GM21529 (cell line): ENCODE results near the gene SLC9C1.

Experiments
- ATAC-seq: cut with Tn5 transposase; IDR thresholded peaks from one replicate; pipeline ENCODE4 v1.9.1; 2021; ENCODE audit not compliant: unreplicated experiment

The SLC9C1 gene

DNA sequence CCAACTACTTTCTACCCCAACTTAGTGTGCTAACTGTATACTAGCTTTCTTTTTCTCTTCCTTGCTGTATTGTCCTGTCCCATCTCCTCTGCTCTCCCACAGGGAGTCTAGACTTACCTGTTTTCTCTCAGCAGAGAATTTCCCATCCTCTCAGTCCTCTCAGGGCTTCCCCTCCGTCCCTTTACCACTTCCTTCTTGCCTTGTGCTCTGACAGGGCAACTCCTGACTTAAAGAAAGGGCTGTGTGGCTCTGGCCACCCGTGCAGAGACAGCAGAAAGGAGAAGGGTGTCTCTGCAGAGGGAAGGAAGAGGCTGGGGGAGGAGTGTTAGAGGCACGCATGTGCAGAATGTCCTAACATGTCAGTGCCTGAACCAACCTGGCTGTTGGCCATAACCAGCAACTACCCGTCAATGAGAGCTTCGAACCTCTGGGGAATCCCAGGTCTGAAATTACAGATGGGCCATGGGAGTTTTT, 161.0 kb downstream of the SLC9C1 start, which contains the start of gene GCSAM:
Gene GCSAM (minus strand): TSS at position 274 of the 474 bp plus-strand sequence. CDS start 128 bp downstream, at position 146.
- ATAC-seq, result peak; percentile 73

GRCh38 chr3:112132554-112132953, 161.5 kb downstream of the SLC9C1 start:
- no peak for ATAC-seq

- ATAC-seq, result no peak
These were observed 161.9 kb downstream of the SLC9C1 start for GRCh38 chr3:112132088-112132487.

GRCh38 chr3:112131111-112131510, 162.9 kb downstream of the SLC9C1 start:
- no peak for ATAC-seq

- no peak for ATAC-seq
These were observed 163.4 kb downstream of the SLC9C1 start for GRCh38 chr3:112130638-112130993.

DNA sequence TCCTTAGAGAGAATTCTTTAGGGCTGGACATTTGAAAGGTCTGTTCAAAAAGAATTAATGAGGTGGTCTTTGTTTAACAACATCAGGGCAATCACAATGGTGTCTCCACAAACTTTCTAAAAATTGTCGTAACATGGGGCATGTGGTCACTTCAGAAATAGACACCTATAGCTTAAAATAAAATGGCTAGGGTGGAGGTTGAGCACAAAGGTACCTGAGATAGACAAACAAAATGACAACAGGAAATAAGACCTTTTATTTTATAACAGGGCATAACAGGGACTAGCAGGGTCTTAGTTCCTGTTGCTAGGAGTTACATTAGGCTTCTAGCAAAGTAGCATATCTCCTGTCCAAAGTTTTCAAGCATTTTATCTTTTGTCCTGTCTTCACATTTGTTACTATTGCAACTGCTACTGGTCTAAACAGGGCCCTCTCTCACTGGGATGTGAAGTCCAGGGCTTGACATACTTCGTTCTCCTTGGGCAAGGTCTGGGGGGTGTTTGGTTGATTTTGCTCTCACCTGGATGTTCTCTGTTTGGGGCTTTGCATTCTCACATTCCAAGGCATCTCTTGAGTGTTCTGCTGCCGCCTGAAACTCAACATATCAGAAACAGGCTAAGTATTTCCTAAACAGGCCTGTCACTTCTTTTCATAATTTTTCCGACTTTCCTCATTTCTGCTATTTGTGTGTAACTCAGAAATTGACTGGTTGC, 163.9 kb downstream of the SLC9C1 start:
- ATAC-seq, result no peak

DNA sequence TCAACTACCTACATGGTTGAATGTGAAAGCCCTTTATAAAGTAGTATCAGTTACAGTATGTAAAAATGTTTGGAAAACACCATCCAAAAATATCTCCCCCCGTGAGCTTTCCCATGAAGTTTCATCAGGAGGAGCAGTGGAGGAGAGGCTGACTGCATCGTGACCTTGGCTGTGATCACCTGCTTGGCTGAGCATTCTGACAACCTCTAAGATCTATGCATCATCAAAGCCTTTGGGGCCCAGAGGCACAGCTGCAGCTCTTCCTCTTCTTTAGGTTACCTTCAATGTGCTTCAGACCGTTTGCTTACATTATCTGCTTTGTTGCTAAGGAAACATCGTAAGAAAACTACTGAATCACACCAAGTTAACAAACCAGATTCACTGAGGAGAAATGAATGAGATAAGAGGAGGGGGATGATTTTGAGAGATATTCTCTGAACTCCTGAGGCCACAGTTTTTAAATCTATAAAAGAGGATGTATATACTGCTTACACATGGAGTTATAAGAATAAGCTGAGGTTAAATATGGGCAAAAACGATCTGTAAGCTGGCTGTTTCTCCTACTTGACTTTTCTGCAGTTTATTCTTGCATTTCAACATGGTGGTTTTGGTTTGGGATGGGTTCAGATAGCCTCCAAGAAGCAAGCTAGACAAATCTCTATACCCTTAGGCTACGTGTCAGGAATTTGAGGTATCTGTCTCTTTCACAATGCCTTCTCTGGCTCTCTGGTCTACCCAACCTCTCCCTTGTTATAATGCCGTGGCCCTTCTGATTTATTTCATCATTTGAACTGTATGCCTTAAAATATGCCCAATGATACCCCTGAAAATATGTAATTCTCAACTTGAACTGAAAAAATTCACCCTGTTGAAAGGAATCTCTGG, 164.9 kb downstream of the SLC9C1 start:
- peak; percentile 45 for ATAC-seq

DNA sequence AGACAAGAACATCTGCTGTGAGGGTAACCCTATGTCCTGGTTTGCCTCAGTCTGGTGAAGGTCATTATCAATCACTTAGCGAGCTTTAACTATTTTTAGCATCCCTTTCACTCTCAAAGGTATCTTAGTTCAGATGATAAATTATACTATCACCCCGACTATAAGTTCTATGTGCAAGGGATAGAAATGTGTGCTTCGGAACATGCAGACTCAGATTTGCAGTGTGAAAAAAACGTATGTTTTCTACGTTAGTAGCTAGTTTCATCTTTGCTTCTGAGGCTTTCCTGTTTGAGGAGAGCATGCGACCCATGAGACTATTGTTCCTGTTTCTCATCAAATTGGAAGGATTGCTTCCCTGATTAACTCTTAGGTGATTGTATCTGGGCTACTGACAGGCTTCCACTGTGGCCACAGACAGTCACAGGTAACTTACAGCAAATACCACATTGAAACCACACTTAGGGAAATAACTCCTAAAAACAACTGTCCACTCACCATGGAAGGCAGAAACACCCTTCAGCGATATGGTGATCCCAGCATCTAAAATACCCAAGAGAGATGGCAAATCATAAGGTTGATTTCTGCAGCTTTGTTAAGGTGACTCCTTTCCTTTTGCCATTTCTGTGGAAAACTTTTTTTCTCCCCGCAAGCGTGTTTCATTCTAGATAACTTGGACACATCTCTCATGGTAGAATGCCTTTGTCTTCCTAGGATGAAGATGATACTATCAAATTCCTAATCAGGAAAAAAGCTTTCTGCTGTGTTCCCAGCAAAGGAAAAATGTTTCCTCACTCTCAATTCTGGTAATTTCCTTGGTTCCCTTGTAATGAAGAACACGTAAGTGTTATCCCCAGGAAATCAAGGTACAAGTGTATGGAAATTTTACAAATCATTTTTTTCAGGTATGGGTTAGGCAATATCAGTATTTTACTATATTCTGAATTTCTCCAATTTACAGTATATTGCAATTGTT, 166.2 kb downstream of the SLC9C1 start:
- ATAC-seq, result no peak

DNA sequence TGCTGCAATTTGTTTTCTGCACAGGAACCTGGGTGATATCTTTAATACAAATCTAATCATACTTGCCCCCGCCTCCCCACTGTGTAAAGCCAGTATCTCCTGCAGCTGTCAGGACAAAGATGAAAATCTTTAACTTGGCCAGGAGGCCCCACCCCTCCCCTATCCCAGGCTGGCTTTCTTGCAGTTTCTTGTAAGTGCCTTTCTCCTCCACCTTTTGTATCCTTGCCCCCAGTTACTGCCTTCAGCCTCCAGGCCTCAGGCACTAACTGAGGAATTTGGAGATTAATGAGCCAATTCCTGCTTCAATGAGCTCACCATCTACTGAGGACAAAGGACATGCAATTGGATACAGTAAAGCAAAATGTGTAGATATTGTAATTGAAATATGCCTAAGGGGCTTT, 167.5 kb downstream of the SLC9C1 start:
- no peak for ATAC-seq

DNA sequence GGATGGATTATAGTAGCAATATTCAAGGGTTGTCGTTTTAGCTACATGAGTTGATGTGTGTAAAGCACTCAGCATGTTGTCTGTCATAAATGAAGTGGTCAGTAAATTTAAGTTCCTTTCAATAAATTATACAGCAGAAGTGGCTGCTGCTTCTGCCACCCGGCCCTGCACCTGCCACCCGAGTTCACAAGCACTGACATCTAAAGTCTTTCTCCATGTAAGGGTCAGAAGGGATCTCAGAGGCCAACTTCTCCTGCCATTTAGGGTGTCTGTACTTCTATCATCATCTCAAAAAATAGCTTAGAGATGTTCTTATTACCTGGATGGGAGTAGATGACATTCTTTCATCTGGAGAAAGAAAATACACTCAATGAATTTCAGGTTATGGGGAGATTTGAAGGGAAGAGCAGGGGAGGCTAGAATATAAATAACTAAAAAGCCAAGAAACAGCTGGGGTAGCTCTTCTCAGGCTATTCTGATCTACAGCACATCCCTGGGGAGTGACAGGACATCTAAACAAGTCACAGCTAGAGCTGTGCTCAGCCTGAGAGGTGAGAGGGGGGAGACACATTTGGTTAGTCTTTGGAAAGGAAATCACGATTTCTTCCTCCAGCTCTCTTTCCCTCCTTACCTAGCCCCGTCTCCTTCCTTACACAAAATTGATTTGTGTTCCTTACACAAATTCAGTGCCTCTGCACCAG, 169.0 kb downstream of the SLC9C1 start:
- ATAC-seq, result no peak

GRCh38 chr3:112123548-112123947, 170.5 kb downstream of the SLC9C1 start:
- ATAC-seq, result no peak

DNA sequence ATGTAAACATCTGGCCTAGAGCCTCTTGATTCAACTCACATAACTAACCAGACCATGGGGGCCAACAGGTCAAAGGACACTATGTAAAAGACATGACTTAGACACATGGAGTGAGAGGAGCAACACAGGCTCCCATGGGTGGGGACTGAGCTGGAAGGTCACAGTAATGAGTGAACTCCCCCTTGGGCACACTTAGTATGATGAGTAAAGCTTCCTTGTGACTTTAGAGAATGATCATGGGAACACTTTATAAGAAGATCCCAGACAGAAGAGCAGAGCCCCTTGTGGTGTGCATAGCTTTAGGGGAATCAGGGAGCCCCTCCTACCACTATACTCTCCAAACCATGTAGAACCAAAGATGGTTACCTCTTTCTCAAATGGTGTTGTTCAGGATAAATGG, 171.1 kb downstream of the SLC9C1 start:
- ATAC-seq, result no peak

DNA sequence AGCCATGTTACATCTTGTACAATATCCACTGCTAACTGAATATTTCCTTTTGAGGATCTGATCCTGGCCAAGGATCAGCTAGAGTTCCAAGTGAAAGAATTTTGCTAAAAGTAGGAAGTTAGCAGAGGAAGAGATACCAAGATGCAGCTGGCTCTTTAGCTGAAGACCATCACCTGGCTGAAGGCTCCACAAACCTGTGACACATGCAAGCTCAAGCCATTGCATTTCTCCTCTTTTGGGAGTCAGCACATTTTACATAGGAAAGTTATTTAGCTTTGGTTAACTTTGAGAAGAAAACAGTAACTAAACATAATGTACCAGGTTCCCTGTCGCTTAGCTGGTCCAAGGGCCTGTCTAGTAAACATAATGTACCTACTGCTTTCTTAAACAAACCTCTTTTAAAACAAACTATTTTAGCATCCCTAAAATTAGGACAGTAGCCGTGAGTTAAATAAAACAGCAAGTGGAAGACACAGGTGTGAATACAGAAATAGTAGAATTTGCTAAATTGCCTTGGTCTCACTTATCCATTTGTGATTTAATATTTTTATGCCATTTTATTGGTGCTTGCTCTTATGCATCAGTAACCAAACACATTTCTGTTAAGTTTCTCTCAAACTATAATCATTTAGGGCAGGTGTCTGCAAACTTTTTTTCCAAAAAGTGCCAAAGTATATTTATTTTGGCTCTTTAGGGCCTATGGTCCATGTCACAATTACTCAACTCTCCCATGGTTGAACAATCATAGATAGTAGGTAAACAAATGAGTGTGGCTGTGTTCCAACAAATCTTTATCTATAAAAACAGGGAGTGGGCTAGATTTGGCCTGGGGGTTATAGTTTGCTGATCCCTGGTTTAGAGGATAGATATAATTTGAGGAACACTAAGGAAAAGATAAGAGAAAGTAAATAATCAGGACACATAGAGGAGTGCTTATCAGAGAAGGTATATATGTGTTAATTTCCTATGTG, 172.2 kb downstream of the SLC9C1 start:
- no peak for ATAC-seq

DNA sequence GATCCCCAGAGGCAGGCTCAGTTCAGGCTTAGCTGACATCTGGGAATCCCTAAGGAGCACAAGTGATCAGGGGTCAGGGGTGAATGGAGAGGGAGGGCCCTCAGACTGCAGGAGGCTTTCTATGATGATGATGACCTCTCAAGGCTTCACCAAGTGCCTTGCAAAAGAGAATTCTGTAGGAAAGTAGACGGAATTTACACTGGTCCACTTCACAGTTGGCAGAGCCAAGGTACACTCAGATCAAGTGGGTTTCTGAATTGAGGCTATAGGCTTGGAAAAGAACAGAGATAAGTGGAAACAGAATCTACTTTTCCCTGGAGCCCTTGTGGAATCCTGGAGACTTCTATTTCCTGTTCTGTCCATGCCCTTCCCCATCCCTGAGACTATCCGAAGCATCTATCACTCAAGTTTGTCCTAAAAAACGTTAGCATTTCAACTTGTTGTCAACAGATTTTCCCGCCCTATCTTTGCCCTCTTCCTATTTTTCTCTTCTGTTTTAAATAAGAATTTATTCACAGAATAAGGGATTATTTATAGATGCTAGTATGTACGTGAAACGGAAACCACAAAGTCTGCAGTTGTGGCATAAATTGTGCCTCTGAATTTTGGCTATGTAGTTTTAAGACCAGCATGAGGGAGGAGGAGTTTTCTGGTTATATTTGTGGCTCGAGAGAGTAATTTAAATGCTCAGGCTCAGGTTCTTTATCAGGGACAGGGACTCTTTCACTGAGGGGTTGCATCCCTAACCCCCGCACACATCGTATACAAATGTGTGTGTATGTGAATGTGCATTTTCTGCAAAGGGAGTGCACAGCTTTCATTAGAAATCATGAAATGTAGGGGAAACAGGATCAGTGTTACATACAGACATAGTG, 173.8 kb downstream of the SLC9C1 start:
- ATAC-seq, result peak; percentile 34

GRCh38 chr3:112117841-112118571, 176.0 kb downstream of the SLC9C1 start:
- peak; percentile 17 for ATAC-seq

DNA sequence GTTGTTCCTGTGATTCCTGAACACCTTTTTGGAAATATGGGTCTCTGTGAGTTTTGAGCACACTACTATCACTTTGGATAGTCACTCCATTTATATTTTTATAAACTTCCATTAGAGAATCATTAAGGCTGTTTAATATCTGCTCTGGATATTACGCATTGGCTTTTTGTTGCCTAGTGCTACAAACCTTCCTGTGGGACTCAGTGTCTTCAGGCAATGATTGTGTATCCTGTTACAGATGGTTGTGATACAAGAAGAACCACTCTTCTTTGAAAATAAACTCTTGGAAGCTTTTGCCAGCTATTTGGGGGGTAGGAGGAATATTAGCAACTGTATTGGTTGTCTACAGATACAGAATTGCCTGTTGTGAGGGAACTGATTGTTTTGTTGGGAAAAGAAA, 176.6 kb downstream of the SLC9C1 start:
- no peak for ATAC-seq

DNA sequence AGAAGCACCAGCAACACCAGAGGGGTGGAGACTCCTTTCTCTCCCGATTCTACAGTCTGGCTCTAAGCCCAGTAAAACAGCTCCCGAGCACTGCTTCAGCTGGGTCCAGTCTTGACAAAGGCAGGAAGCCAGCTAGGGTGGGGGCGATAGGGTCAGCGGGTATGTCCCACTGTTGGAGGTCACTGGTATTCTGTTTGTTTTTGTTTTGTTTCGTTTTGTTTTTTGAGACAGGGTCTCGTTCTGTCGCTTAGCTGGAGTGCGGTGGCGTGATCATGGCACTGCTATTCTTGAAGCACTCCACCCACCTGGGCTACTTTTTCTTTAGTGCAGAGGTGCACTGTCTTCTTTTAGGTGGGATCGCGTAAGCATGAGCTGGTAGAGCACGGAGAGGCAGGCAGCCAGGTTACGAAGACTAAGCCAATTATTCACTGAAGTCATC, 177.2 kb downstream of the SLC9C1 start:
- no peak for ATAC-seq
